Mucosa of rectum (tissue), 2 donors: Measurements from ENCODE around the gene ERI3.

Experiments used
- H3K27ac ChIP-seq, 2 donors: one replicate each; pipeline ENCODE4 v1.7.0; 2013; ENCODE audit warnings: inconsistent platforms in 2 of 2, low read depth in 2 of 2, low read length in 2 of 2
- H3K27me3 ChIP-seq, 2 donors: one replicate each; pipeline ENCODE4 v1.7.0; 2013; ENCODE audit warnings: low read length in 2 of 2; ENCODE audit not compliant: control insufficient read depth in 2 of 2, insufficient read depth in 2 of 2
- H3K36me3 ChIP-seq, 2 donors: one replicate each; pipeline ENCODE4 v1.7.0; 2013; ENCODE audit warnings: low read length in 2 of 2; ENCODE audit not compliant: control insufficient read depth in 2 of 2, insufficient read depth in 2 of 2
- H3K4me1 ChIP-seq, 2 donors: one replicate each; pipeline ENCODE4 v1.7.0; 2013; ENCODE audit warnings: low read length in 2 of 2, mild to moderate bottlenecking in 1 of 2; ENCODE audit not compliant: control insufficient read depth in 2 of 2, insufficient read depth in 2 of 2
- H3K4me3 ChIP-seq, 2 donors: one replicate each; pipeline ENCODE4 v1.7.0; 2013; ENCODE audit warnings: low read length in 2 of 2
- H3K9ac ChIP-seq, 2 donors: one replicate each; pipeline ENCODE4 v1.7.0; 2013; ENCODE audit warnings: low read length in 2 of 2, low read depth in 1 of 2, mild to moderate bottlenecking in 1 of 2
- H3K9me3 ChIP-seq, 2 donors: one replicate each; pipeline ENCODE4 v1.7.0; 2013; ENCODE audit warnings: low read length in 2 of 2; ENCODE audit not compliant: control insufficient read depth in 2 of 2
- donor health status: healthy.
- donor health status: Normal muscosa, but diverticular disease.

ERI3 gene

GRCh38 chr1:44333376-44333775 lies 21.7 kb downstream of the ERI3 start:
- Histone ChIP-seq H3K4me1 (no peaks in the 10 kb centered on the region), H3K27me3 (no peaks in the 10 kb centered on the region), H3K9ac (no peak overlapping the region), H3K36me3 (peaks cover 14 to 30% of the 10 kb centered on the region in 2 donors), H3K4me3 (no peak overlapping the region), H3K9me3 (no peaks in the 10 kb centered on the region), H3K27ac (no peak overlapping the region)

- H3K4me1 ChIP-seq, result no peaks in the 10 kb centered on the region
These were observed 22.6 kb downstream of the ERI3 start for GRCh38 chr1:44332505-44332904.

GRCh38 chr1:44330935-44331334 lies 24.1 kb downstream of the ERI3 start:
- Histone ChIP-seq H3K27me3 (no peaks in the 10 kb centered on the region), H3K4me3 (no peak overlapping the region), H3K36me3 (peaks cover 2 to 14% of the 10 kb centered on the region in 2 donors), H3K9ac (no peak overlapping the region), H3K9me3 (no peaks in the 10 kb centered on the region), H3K4me1 (no peaks in the 10 kb centered on the region), H3K27ac (no peak overlapping the region)

More at GRCh38 chr1:44332505-44332904, 22.6 kb downstream of the ERI3 start:
- H3K9me3 ChIP-seq, result no peaks in the 10 kb centered on the region
- H3K27ac ChIP-seq, result no peak overlapping the region
- H3K9ac ChIP-seq, result no peak overlapping the region
- H3K4me3 ChIP-seq, result no peak overlapping the region
- no peaks in the 10 kb centered on the region for H3K27me3 ChIP-seq
- H3K36me3 ChIP-seq, result peaks cover 6 to 23% of the 10 kb centered on the region in 2 donors

GRCh38 chr1:44328671-44329416 lies 26.2 kb downstream of the ERI3 start:
- no peak overlapping the region for H3K27ac ChIP-seq
- no peaks in the 10 kb centered on the region for H3K9me3 ChIP-seq
- H3K36me3 ChIP-seq, result peaks cover 0 to 9% of the 10 kb centered on the region in 2 donors

GRCh38 chr1:44327679-44328491 lies 27.2 kb downstream of the ERI3 start:
- H3K4me1 ChIP-seq, result no peaks in the 10 kb centered on the region
- no peak overlapping the region for H3K27ac ChIP-seq
- no peaks in the 10 kb centered on the region for H3K27me3 ChIP-seq
- H3K9me3 ChIP-seq, result no peaks in the 10 kb centered on the region
- no peak overlapping the region for H3K4me3 ChIP-seq
- H3K9ac ChIP-seq, result no peak overlapping the region
- peaks cover 0 to 8% of the 10 kb centered on the region in 2 donors for H3K36me3 ChIP-seq

More at GRCh38 chr1:44328671-44329416, 26.2 kb downstream of the ERI3 start:
- H3K9ac ChIP-seq, result no peak overlapping the region
- H3K27me3 ChIP-seq, result no peaks in the 10 kb centered on the region
- no peaks in the 10 kb centered on the region for H3K4me1 ChIP-seq
- H3K4me3 ChIP-seq, result no peak overlapping the region

GRCh38 chr1:44326821-44327465 lies 28.1 kb downstream of the ERI3 start:
- Histone ChIP-seq H3K9me3 (no peaks in the 10 kb centered on the region), H3K9ac (no peak overlapping the region), H3K36me3 (peaks cover 0 to 7% of the 10 kb centered on the region in 2 donors), H3K4me1 (no peaks in the 10 kb centered on the region), H3K27ac (no peak overlapping the region), H3K27me3 (no peaks in the 10 kb centered on the region), H3K4me3 (no peak overlapping the region)

GRCh38 chr1:44326024-44326701 lies 28.9 kb downstream of the ERI3 start:
- H3K27ac ChIP-seq, result no peak overlapping the region
- H3K4me3 ChIP-seq, result no peak overlapping the region
- H3K9ac ChIP-seq, result no peak overlapping the region
- H3K4me1 ChIP-seq, result no peaks in the 10 kb centered on the region
- no peaks in the 10 kb centered on the region for H3K27me3 ChIP-seq
- H3K36me3 ChIP-seq, result peaks cover 0 to 7% of the 10 kb centered on the region in 2 donors
- H3K9me3 ChIP-seq, result no peaks in the 10 kb centered on the region

GRCh38 chr1:44323947-44324346 lies 31.1 kb downstream of the ERI3 start:
- Histone ChIP-seq H3K27me3 (no peaks in the 10 kb centered on the region), H3K4me1 (no peaks in the 10 kb centered on the region), H3K36me3 (peaks cover 0 to 12% of the 10 kb centered on the region in 2 donors), H3K9ac (no peak overlapping the region), H3K4me3 (no peak overlapping the region), H3K9me3 (no peaks in the 10 kb centered on the region), H3K27ac (no peak overlapping the region)

GRCh38 chr1:44322367-44322766 lies 32.7 kb downstream of the ERI3 start:
- Histone ChIP-seq H3K9me3 (no peaks in the 10 kb centered on the region), H3K4me3 (no peak overlapping the region), H3K27me3 (no peaks in the 10 kb centered on the region), H3K9ac (no peak overlapping the region), H3K36me3 (peaks cover under 1 to 22% of the 10 kb centered on the region in 2 donors), H3K27ac (no peak overlapping the region), H3K4me1 (no peaks in the 10 kb centered on the region)
